DOHH2 (cell line): Measurements from ENCODE around the gene PYCR2.

Source experiments
- H3F3A ChIP-seq: fragments of 200-600 bp; sonication (generic), shearing (Covaris generic); 2 replicates; pipeline ENCODE4 v1.6.0; 2016; ENCODE audit warnings: antibody characterized with exemption, mild to moderate bottlenecking; ENCODE audit not compliant: control insufficient read depth, insufficient read depth
- H3K27ac ChIP-seq: fragments of 200-600 bp; sonication (generic); 2 replicates; pipeline ENCODE4 v1.5.1; 2014; ENCODE audit warnings: low read depth, mild to moderate bottlenecking, low read length, moderate library complexity
- H3K27me3 ChIP-seq: fragments of 200-600 bp; sonication (generic); 2 replicates; pipeline ENCODE4 v1.6.1; 2014; ENCODE audit warnings: mild to moderate bottlenecking, low read length, mixed read lengths; ENCODE audit not compliant: control insufficient read depth
- H3K36me3 ChIP-seq: fragments of 200-600 bp; sonication (generic); 2 replicates; pipeline ENCODE4 v1.6.1; 2014; ENCODE audit warnings: mild to moderate bottlenecking, low read length, moderate library complexity, mixed read lengths; ENCODE audit not compliant: control insufficient read depth
- H3K4me1 ChIP-seq: fragments of 200-600 bp; sonication (generic); 2 replicates; pipeline ENCODE4 v1.6.1; 2014; ENCODE audit warnings: mild to moderate bottlenecking, low read length, mixed read lengths; ENCODE audit not compliant: control insufficient read depth
- H3K4me2 ChIP-seq: fragments of 200-600 bp; sonication (generic); 2 replicates; pipeline ENCODE4 v1.6.0; 2014; ENCODE audit warnings: mild to moderate bottlenecking, low read length, moderate library complexity
- H3K4me3 ChIP-seq: fragments of 200-600 bp; sonication (generic); 2 replicates; pipeline ENCODE4 v1.5.1; 2014; ENCODE audit warnings: mild to moderate bottlenecking, low read length, mixed read lengths
- H3K79me2 ChIP-seq: fragments of 200-600 bp; sonication (generic); 2 replicates; pipeline ENCODE4 v1.6.1; 2014; ENCODE audit warnings: mild to moderate bottlenecking, low read length, mixed read lengths; ENCODE audit not compliant: control insufficient read depth
- H3K9me2 ChIP-seq: fragments of 200-600 bp; sonication (generic); replicated peaks from 2 replicates; pipeline ENCODE4 v1.6.1; 2014; ENCODE audit warnings: mild to moderate bottlenecking, low read length, mixed read lengths; ENCODE audit not compliant: control insufficient read depth
- H3K9me3 ChIP-seq: fragments of 200-600 bp; sonication (generic); 2 replicates; pipeline ENCODE4 v1.6.1; 2014; ENCODE audit warnings: antibody characterized with exemption, low read length, mixed read lengths; ENCODE audit not compliant: control insufficient read depth, insufficient read depth
- H4K20me1 ChIP-seq: fragments of 200-600 bp; sonication (generic); 2 replicates; pipeline ENCODE4 v1.6.0; 2014; ENCODE audit warnings: low read depth, mild to moderate bottlenecking, antibody characterized with exemption, low read length, moderate library complexity; ENCODE audit not compliant: control insufficient read depth, insufficient read depth
- CTCF ChIP-seq: fragments of 200-600 bp; sonication (generic); IDR thresholded peaks from one replicate; pipeline ENCODE4 v1.5.1; 2014; ENCODE audit warnings: antibody characterized with exemption, mild to moderate bottlenecking, low read depth, low read length; ENCODE audit not compliant: poor library complexity, severe bottlenecking
- EZH2phosphoT487 ChIP-seq: fragments of 200-600 bp; sonication (generic); IDR thresholded peaks from 2 replicates; pipeline ENCODE4 v1.6.1; 2017; ENCODE audit warnings: borderline replicate concordance, mild to moderate bottlenecking, antibody characterized with exemption, low read length, moderate library complexity, mixed read lengths

PYCR2 gene

GRCh38 chr1:225883616-225884265 is 40.3 kb downstream of the PYCR2 start:
- no peak for TF ChIP-seq CTCF
- no peak for TF ChIP-seq EZH2phosphoT487
- Histone ChIP-seq H3K79me2 (no peaks in the 10 kb centered on the region), H3K27ac (no peak overlapping the region), H3K36me3 (no peaks in the 10 kb centered on the region), H3K9me2 (no peaks in the 10 kb centered on the region), H3K27me3 (peaks cover 41% of the 10 kb centered on the region), H3K4me3 (no peak overlapping the region), H3K4me1 (peaks cover 18% of the 10 kb centered on the region), H3K9me3 (no peaks in the 10 kb centered on the region), H3F3A (no peaks in the 10 kb centered on the region), H4K20me1 (no peaks in the 10 kb centered on the region), H3K4me2 (no peak overlapping the region)

- Histone ChIP-seq H3K4me3 (peak overlapping the region; percentile 81), H3F3A (no peaks in the 10 kb centered on the region), H3K79me2 (no peaks in the 10 kb centered on the region), H4K20me1 (no peaks in the 10 kb centered on the region), H3K4me2 (peak overlapping the region; percentile 80), H3K9me2 (no peaks in the 10 kb centered on the region), H3K9me3 (no peaks in the 10 kb centered on the region), H3K4me1 (peaks cover 18% of the 10 kb centered on the region), H3K27me3 (peaks cover 41% of the 10 kb centered on the region), H3K36me3 (no peaks in the 10 kb centered on the region), H3K27ac (no peak overlapping the region)
- TF ChIP-seq EZH2phosphoT487 = no peak
- no peak for TF ChIP-seq CTCF
Measured at GRCh38 chr1:225882694-225883615, 41.1 kb downstream of the PYCR2 start.

GRCh38 chr1:225881959-225882693 is 41.9 kb downstream of the PYCR2 start, which contains the start of gene TMEM63A:
TSS of gene TMEM63A (minus strand) at chr1:225882380. CDS start at chr1:225877580, 4,800 bp downstream.
- TF ChIP-seq EZH2phosphoT487 = 0 out of 2 replicates have a peak, but pooled peaks have one; percentile 25
- peak; percentile 32 for TF ChIP-seq CTCF
- Histone ChIP-seq H3K9me3 (no peaks in the 10 kb centered on the region), H3K36me3 (no peaks in the 10 kb centered on the region), H3K27ac (no peak within 1 kb of the TSS), H3F3A (no peaks in the 10 kb centered on the region), H3K27me3 (peaks cover 45% of the 10 kb centered on the region), H3K4me2 (peak within 1 kb of the TSS; percentile 80), H3K9me2 (no peaks in the 10 kb centered on the region), H3K4me1 (peaks cover 18% of the 10 kb centered on the region), H4K20me1 (no peaks in the 10 kb centered on the region), H3K79me2 (no peaks in the 10 kb centered on the region), H3K4me3 (peak within 1 kb of the TSS; percentile 81)
